K562 (cell line): ENCODE measurements around the gene DAPK3. TPM values are rescaled to one million over a fixed set of nuclear protein-coding genes. Genes with fewer than 3 reads are reported as not detected.
A peak's percentile ranks its signal among the peaks of the same experiment; 100 is the strongest.

Experiments used
- ETS2 ChIP-seq: IDR thresholded peaks from 2 replicates; pipeline ENCODE4 v1.6.1; 2016; ENCODE audit warnings: borderline replicate concordance, missing genetic modification characterization, mild to moderate bottlenecking, moderate library complexity, missing compliant biosample characterization; ENCODE audit not compliant: poor library complexity, severe bottlenecking
- FOSL1 ChIP-seq: fragments of 200-800 bp; sonication (Bioruptor generic); conservative IDR thresholded peaks from 2 replicates; pipeline ENCODE4 v1.6.1; 2016; ENCODE audit warnings: missing genetic modification characterization, missing compliant biosample characterization
- POLR2G ChIP-seq: fragments of 200-400 bp; formaldehyde crosslinking; IDR thresholded peaks from 2 replicates; pipeline ENCODE4 v1.6.1; 2017; ENCODE audit warnings: low read depth, mild to moderate bottlenecking, antibody characterized with exemption, low read length, moderate library complexity
- RFX7 ChIP-seq: fragments of 250-450 bp; sonication (Bioruptor Pico); IDR thresholded peaks from 2 replicates; pipeline ENCODE4 v1.5.1; 2021; ENCODE audit warnings: mild to moderate bottlenecking
- SP2 ChIP-seq: IDR thresholded peaks from 2 replicates; pipeline ENCODE4 v1.6.1; 2011; ENCODE audit warnings: mild to moderate bottlenecking, low read depth, low read length, moderate library complexity; ENCODE audit not compliant: poor library complexity, severe bottlenecking; ENCODE audit errors: extremely low read depth
- SREBF2 ChIP-seq: sonication (generic); formaldehyde crosslinking; IDR thresholded peaks from 2 replicates; pipeline ENCODE4 v1.4.0; 2020; ENCODE audit warnings: mild to moderate bottlenecking, missing genetic modification reagents
- TOE1 ChIP-seq, 2 experiments: fragments of 450-650 bp in 1 of 2; sonication (generic) in 1 of 2; formaldehyde crosslinking in 1 of 2; IDR thresholded peaks; 2 replicates each; pipeline versions ENCODE4 v1.7.1 to v1.8.0; 2016 to 2022; ENCODE audit warnings: borderline replicate concordance in 2 of 2, mild to moderate bottlenecking in 2 of 2, antibody characterized with exemption in 1 of 2, inconsistent platforms in 1 of 2, low read depth in 1 of 2, missing genetic modification reagents in 1 of 2, moderate library complexity in 1 of 2
- polyA plus RNA-seq, 8 experiments: library from polyadenylated mRNA; depleted of rRNA in 4 of 8; stranded (reverse) in 5 of 8; unstranded in 3 of 8; fragments of >200 nt; fragmentation: Nextera tagmentation in 2 of 8; fragmentation: Illumina TruSeq in 1 of 8; extraction: Ambion mirVana in 2 of 8; extraction: Trizol in 1 of 8; gene quantifications; 2 replicates each; pipeline versions ENCODE4 v1.2.1 to v1.2.3, GENCODE V29; 2011 to 2014; ENCODE audit warnings: inconsistent platforms in 1 of 8, missing spikeins in 1 of 8
- total RNA-seq, 7 experiments: library from RNA; depleted of rRNA in 6 of 7; stranded (reverse); fragments of >200 nt in 6 of 7; fragmentation: Illumina TruSeq in 2 of 7; extraction: Trizol in 2 of 7; gene quantifications; 2 replicates each; pipeline versions ENCODE4 v1.2.1 to v1.2.3, GENCODE V29; 2011 to 2021; ENCODE audit warnings: low replicate concordance in 1 of 7
- TF ChIP-seq, protein P1 (sequence below): fragments of 450-650 bp; IDR thresholded peaks from 2 replicates; pipeline ENCODE4 v1.6.1; 2016; ENCODE audit warnings: mild to moderate bottlenecking, moderate library complexity
- TF ChIP-seq, protein P2 (sequence below): fragments of 450-650 bp; IDR thresholded peaks from 2 replicates; pipeline ENCODE4 v1.6.1; 2016
- TF ChIP-seq, protein P3 (sequence below): fragments of 200-800 bp; sonication (Bioruptor generic); IDR thresholded peaks from 2 replicates; pipeline ENCODE4 v1.6.1; 2017; ENCODE audit warnings: missing genetic modification characterization, missing compliant biosample characterization

The DAPK3 gene
- total and polyA plus RNA-seq, 9 of the 15 experiments (the other 6 are each of a cell fraction or from before 2014, with no cell fraction given): 0.14 to 63.4 (median 25.0) TPM

DNA sequence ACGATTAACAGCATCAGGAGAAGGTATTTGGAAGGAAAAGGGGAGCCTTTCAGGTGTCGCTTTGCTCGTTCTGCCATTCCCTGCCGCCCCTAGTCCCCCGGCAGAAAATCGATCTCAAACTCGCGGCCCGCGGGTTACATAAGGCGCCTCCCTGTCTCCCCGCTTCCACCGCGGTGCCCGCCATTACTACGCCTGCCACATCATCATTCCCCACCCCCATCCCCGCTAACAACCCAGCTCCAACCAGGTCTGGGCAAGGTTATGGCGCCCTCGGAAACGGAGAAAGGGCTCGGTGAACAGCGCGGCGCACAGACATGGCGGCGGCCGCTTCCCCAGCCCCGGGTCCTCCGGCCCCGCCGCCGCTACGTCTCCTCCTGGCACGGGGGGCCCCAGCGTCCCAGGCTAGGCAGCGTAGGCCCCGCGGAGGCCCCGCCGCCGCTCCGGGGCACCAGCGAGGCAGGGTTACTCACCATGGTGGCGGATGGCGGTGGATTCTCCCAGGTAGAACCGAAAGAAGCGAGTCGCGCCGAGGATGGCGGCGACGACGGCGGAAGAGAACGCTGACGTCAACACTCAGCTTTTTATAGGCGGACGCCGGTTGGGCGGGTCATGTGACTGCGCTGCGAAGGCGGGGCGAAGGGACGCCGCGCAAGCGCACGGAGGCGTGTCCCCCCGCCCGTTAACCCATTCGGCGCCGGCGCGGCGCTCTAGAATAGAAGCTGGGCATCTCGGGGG lies 14.2 kb upstream of the DAPK3 start, which contains the start of gene EEF2 (continued):
- TF ChIP-seq, protein P1, sequence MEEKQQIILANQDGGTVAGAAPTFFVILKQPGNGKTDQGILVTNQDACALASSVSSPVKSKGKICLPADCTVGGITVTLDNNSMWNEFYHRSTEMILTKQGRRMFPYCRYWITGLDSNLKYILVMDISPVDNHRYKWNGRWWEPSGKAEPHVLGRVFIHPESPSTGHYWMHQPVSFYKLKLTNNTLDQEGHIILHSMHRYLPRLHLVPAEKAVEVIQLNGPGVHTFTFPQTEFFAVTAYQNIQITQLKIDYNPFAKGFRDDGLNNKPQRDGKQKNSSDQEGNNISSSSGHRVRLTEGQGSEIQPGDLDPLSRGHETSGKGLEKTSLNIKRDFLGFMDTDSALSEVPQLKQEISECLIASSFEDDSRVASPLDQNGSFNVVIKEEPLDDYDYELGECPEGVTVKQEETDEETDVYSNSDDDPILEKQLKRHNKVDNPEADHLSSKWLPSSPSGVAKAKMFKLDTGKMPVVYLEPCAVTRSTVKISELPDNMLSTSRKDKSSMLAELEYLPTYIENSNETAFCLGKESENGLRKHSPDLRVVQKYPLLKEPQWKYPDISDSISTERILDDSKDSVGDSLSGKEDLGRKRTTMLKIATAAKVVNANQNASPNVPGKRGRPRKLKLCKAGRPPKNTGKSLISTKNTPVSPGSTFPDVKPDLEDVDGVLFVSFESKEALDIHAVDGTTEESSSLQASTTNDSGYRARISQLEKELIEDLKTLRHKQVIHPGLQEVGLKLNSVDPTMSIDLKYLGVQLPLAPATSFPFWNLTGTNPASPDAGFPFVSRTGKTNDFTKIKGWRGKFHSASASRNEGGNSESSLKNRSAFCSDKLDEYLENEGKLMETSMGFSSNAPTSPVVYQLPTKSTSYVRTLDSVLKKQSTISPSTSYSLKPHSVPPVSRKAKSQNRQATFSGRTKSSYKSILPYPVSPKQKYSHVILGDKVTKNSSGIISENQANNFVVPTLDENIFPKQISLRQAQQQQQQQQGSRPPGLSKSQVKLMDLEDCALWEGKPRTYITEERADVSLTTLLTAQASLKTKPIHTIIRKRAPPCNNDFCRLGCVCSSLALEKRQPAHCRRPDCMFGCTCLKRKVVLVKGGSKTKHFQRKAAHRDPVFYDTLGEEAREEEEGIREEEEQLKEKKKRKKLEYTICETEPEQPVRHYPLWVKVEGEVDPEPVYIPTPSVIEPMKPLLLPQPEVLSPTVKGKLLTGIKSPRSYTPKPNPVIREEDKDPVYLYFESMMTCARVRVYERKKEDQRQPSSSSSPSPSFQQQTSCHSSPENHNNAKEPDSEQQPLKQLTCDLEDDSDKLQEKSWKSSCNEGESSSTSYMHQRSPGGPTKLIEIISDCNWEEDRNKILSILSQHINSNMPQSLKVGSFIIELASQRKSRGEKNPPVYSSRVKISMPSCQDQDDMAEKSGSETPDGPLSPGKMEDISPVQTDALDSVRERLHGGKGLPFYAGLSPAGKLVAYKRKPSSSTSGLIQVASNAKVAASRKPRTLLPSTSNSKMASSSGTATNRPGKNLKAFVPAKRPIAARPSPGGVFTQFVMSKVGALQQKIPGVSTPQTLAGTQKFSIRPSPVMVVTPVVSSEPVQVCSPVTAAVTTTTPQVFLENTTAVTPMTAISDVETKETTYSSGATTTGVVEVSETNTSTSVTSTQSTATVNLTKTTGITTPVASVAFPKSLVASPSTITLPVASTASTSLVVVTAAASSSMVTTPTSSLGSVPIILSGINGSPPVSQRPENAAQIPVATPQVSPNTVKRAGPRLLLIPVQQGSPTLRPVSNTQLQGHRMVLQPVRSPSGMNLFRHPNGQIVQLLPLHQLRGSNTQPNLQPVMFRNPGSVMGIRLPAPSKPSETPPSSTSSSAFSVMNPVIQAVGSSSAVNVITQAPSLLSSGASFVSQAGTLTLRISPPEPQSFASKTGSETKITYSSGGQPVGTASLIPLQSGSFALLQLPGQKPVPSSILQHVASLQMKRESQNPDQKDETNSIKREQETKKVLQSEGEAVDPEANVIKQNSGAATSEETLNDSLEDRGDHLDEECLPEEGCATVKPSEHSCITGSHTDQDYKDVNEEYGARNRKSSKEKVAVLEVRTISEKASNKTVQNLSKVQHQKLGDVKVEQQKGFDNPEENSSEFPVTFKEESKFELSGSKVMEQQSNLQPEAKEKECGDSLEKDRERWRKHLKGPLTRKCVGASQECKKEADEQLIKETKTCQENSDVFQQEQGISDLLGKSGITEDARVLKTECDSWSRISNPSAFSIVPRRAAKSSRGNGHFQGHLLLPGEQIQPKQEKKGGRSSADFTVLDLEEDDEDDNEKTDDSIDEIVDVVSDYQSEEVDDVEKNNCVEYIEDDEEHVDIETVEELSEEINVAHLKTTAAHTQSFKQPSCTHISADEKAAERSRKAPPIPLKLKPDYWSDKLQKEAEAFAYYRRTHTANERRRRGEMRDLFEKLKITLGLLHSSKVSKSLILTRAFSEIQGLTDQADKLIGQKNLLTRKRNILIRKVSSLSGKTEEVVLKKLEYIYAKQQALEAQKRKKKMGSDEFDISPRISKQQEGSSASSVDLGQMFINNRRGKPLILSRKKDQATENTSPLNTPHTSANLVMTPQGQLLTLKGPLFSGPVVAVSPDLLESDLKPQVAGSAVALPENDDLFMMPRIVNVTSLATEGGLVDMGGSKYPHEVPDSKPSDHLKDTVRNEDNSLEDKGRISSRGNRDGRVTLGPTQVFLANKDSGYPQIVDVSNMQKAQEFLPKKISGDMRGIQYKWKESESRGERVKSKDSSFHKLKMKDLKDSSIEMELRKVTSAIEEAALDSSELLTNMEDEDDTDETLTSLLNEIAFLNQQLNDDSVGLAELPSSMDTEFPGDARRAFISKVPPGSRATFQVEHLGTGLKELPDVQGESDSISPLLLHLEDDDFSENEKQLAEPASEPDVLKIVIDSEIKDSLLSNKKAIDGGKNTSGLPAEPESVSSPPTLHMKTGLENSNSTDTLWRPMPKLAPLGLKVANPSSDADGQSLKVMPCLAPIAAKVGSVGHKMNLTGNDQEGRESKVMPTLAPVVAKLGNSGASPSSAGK: no peak
- TF ChIP-seq TOE1 (IDR thresholded peaks at IDR 0.05; ENCODE audit: borderline replicate concordance) (peak; percentile 98), TOE1 (CRISPR knock-in tag; IDR thresholded peaks at IDR 0.05; ENCODE audit: borderline replicate concordance, low read depth) (no peak), ETS2 (tag) (no peak), SREBF2 (no peak), RFX7 (CRISPR knock-in tag) (0 out of 2 replicates have a peak, but pooled peaks have one; percentile 24), POLR2G (peak; percentile 100), SP2 (no peak), FOSL1 (tag) (peak; percentile 74)
- TF ChIP-seq, protein P2, sequence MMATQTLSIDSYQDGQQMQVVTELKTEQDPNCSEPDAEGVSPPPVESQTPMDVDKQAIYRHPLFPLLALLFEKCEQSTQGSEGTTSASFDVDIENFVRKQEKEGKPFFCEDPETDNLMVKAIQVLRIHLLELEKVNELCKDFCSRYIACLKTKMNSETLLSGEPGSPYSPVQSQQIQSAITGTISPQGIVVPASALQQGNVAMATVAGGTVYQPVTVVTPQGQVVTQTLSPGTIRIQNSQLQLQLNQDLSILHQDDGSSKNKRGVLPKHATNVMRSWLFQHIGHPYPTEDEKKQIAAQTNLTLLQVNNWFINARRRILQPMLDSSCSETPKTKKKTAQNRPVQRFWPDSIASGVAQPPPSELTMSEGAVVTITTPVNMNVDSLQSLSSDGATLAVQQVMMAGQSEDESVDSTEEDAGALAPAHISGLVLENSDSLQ: no peak
- TF ChIP-seq, protein P3, sequence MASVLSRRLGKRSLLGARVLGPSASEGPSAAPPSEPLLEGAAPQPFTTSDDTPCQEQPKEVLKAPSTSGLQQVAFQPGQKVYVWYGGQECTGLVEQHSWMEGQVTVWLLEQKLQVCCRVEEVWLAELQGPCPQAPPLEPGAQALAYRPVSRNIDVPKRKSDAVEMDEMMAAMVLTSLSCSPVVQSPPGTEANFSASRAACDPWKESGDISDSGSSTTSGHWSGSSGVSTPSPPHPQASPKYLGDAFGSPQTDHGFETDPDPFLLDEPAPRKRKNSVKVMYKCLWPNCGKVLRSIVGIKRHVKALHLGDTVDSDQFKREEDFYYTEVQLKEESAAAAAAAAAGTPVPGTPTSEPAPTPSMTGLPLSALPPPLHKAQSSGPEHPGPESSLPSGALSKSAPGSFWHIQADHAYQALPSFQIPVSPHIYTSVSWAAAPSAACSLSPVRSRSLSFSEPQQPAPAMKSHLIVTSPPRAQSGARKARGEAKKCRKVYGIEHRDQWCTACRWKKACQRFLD: peak; percentile 86; the same call in 1 of the 2 replicates
